Inflammatory macrophage (primary cell): ENCODE measurements around the gene KNDC1.
"Not testable (repeated sequence)": the region's sequence is repeated elsewhere in the genome, so short reads cannot be mapped to it uniquely, and the experiment has no call there.

Source experiments
- DNase-seq, 2 donors: peaks; one replicate each; pipeline ENCODE4 v3.0.0-alpha.2; 2020 to 2022

The KNDC1 gene

GRCh38 chr10:133261726-133262325 is 101.8 kb downstream of the KNDC1 start:
- DNase-seq = peak; percentile 69 to 83

GRCh38 chr10:133262696-133263095 is 102.7 kb downstream of the KNDC1 start:
- no peak for DNase-seq

- DNase-seq = no peak
Observed at GRCh38 chr10:133263674-133264073, 103.7 kb downstream of the KNDC1 start.

- peak; percentile 56 to 71 for DNase-seq
Observed at GRCh38 chr10:133264461-133264860, 104.4 kb downstream of the KNDC1 start.

- not testable (repeated sequence) for DNase-seq
Observed at GRCh38 chr10:133265052-133265451, 105.0 kb downstream of the KNDC1 start.

- no peak for DNase-seq
Observed at GRCh38 chr10:133266056-133266795, 106.2 kb downstream of the KNDC1 start.

- no peak for DNase-seq
Observed at GRCh38 chr10:133267293-133267692, 107.3 kb downstream of the KNDC1 start.

- no peak for DNase-seq
Observed at GRCh38 chr10:133267829-133268228, 107.8 kb downstream of the KNDC1 start.

- DNase-seq = no peak
Observed at GRCh38 chr10:133268532-133268931, 108.5 kb downstream of the KNDC1 start.

GRCh38 chr10:133269367-133269766 is 109.3 kb downstream of the KNDC1 start:
- no peak for DNase-seq

- DNase-seq = no peak
Observed at GRCh38 chr10:133270204-133270603, 110.2 kb downstream of the KNDC1 start.

GRCh38 chr10:133270773-133271297 is 110.8 kb downstream of the KNDC1 start:
- no peak for DNase-seq

GRCh38 chr10:133271521-133272300 is 111.7 kb downstream of the KNDC1 start:
- no peak for DNase-seq

- DNase-seq = no peak
Observed at GRCh38 chr10:133272301-133272963, 112.4 kb downstream of the KNDC1 start.

- DNase-seq = no peak
Observed at GRCh38 chr10:133272964-133273420, 113.0 kb downstream of the KNDC1 start.

- no peak for DNase-seq
Observed at GRCh38 chr10:133273534-133274143, 113.6 kb downstream of the KNDC1 start.

GRCh38 chr10:133274751-133275683 is 115.0 kb downstream of the KNDC1 start:
- DNase-seq = peak in 1 of 2 donors; percentile 27

- DNase-seq = peak in 1 of 2 donors; percentile 25
Observed at GRCh38 chr10:133275684-133276092, 115.7 kb downstream of the KNDC1 start.
